Spleen (tissue), 11 donors: ENCODE results near the gene USH1G. TPM values are rescaled to one million over a fixed set of nuclear protein-coding genes. Genes with fewer than 3 reads are reported as not detected.

Experiments used
- DNase-seq: peaks from one replicate; pipeline ENCODE4 v3.0.0-alpha.2; 2020
- H3K27ac ChIP-seq, 8 donors: fragments of 200-600 bp; sonication (generic) in 7 of 8; 1 replicate in 4 of 8; 2 replicates in 4 of 8; pipeline versions ENCODE4 v1.5.0 to v1.8.0; 2016 to 2021; ENCODE audit warnings: inconsistent platforms in 4 of 8, mild to moderate bottlenecking in 4 of 8, moderate library complexity in 1 of 8
- H3K27me3 ChIP-seq, 7 donors: fragments of 200-600 bp; sonication (generic) in 6 of 7; replicated peaks in 1 of 7; 1 replicate in 4 of 7; 2 replicates in 3 of 7; pipeline versions ENCODE4 v1.5.0 to v1.8.0; 2016 to 2021; ENCODE audit warnings: inconsistent platforms in 3 of 7, mild to moderate bottlenecking in 1 of 7
- H3K36me3 ChIP-seq, 6 donors: fragments of 200-600 bp; sonication (generic) in 5 of 6; 1 replicate in 4 of 6; 2 replicates in 2 of 6; pipeline versions ENCODE4 v1.5.0 to v1.8.0; 2016 to 2021; ENCODE audit warnings: inconsistent platforms in 2 of 6
- H3K4me1 ChIP-seq, 6 donors: fragments of 200-600 bp; sonication (generic) in 5 of 6; 1 replicate in 3 of 6; 2 replicates in 3 of 6; pipeline versions ENCODE4 v1.5.0 to v1.8.0; 2016 to 2021; ENCODE audit warnings: inconsistent platforms in 3 of 6
- H3K4me3 ChIP-seq, 8 donors: fragments of 200-600 bp; sonication (generic) in 7 of 8; 1 replicate in 4 of 8; 2 replicates in 4 of 8; pipeline versions ENCODE4 v1.5.0 to v1.8.0; 2016 to 2021; ENCODE audit warnings: inconsistent platforms in 4 of 8, mild to moderate bottlenecking in 4 of 8, moderate library complexity in 2 of 8
- H3K9me3 ChIP-seq, 8 donors: fragments of 200-600 bp; sonication (generic) in 7 of 8; 1 replicate in 4 of 8; 2 replicates in 4 of 8; pipeline versions ENCODE4 v1.5.0 to v1.8.0; 2016 to 2021; ENCODE audit warnings: inconsistent platforms in 4 of 8
- CTCF ChIP-seq, 11 experiments: fragments of 200-600 bp in 7 of 11; fragments of 450-650 bp in 4 of 11; sonication (generic) in 4 of 11; IDR thresholded peaks in 8 of 11; conservative IDR thresholded peaks in 3 of 11; 1 replicate in 7 of 11; 2 replicates in 4 of 11; pipeline versions ENCODE4 v1.4.0 to v1.8.0; 2016 to 2021; ENCODE audit warnings: antibody characterized with exemption in 11 of 11, inconsistent platforms in 4 of 11, mild to moderate bottlenecking in 1 of 11
- POLR2A ChIP-seq, 3 donors: fragments of 450-650 bp; IDR thresholded peaks; one replicate each; pipeline ENCODE4 v1.5.1; 2017; ENCODE audit warnings: antibody characterized with exemption in 3 of 3, mild to moderate bottlenecking in 1 of 3
- POLR2AphosphoS5 ChIP-seq, 3 donors: sonication (generic); formaldehyde crosslinking; IDR thresholded peaks; one replicate each; pipeline ENCODE4 v1.5.1; 2017; ENCODE audit warnings: antibody characterized with exemption in 3 of 3
- WGBS, 5 donors: extraction: QIAGEN DNeasy Blood & Tissue Kit in 3 of 5; methylation state at CpG; one replicate each; pipeline versions ENCODE4 v1.1.5 to v1.1.7; 2013 to 2018; 5-methylcytosine and 5-hydroxymethylcytosine counted together
- intact Hi-C: fragments of 100-400 bp; cut with DNase I; formaldehyde crosslinking; loops from one replicate; pipeline ENCODE4 v1.15.0; 2023; ENCODE audit warnings: low total_unique reads
- polyA plus RNA-seq, 3 donors: library from polyadenylated mRNA; stranded (reverse); fragments of 200-250 nt; gene quantifications; one replicate each; pipeline ENCODE4 v1.2.1, GENCODE V29; 2013
- total RNA-seq, 7 donors: library from RNA; depleted of rRNA in 3 of 7; stranded (reverse); fragments of >200 nt in 3 of 7; fragmentation: NEBNext Ultra II Directional in 4 of 7; extraction: Animal tissue kit (Norgen Biotek cat#: 25700) in 4 of 7; gene quantifications; one replicate each; pipeline versions ENCODE4 v1.1.0 to v1.2.1, GENCODE V29; 2016 to 2021
- donor health status: healthy with polysubstance abuse.
- donor health status: DM: no; HTN: no; CAD: no; lungs with moderate emphysema.
- donor health status: DM: no; HTN: no; CAD: no.
- donor health status: Bipolar disorder and iron deficiency.
- donor health status: healthy.
- donor health status: DM: no; HTN: no; CAD: no.
- donor health status: DM: yes; HTN: yes; CAD: no.

Gene USH1G
- total and polyA plus RNA-seq, 10 donors: not detected

- Histone ChIP-seq H3K36me3 (no peaks in the 10 kb centered on the region), H3K9me3 (no peaks in the 10 kb centered on the region), H3K27me3 (peaks cover 3 to 89% (median 40%) of the 10 kb centered on the region in 7 donors), H3K27ac (no peak overlapping the region), H3K4me3 (no peak overlapping the region), H3K4me1 (peaks cover 6 to 13% (median 10%) of the 10 kb centered on the region in 6 donors)
- intact Hi-C loops: loop anchor here (10.0 kb wide), 1 partner anchor 144 kb away; no protein-coding TSS in a partner anchor
- WGBS, 5 donors: 63 to 80% (median 71%) methylated on average over 8 of the region's 8 CpGs
- TF ChIP-seq POLR2AphosphoS5 (IDR thresholded peaks at IDR 0.05) (no peak), CTCF (IDR thresholded peaks at IDR 0.05 in 8 of 11, conservative IDR thresholded peaks at IDR 0.05 in 3 of 11) (no peak), POLR2A (IDR thresholded peaks at IDR 0.05) (no peak)
- no peak for DNase-seq
These were observed 15.3 kb upstream of the USH1G start for GRCh38 chr17:74938194-74938950.

GRCh38 chr17:74937064-74938051 lies 14.3 kb upstream of the USH1G start:
- Histone ChIP-seq H3K4me3 (no peak overlapping the region), H3K27ac (no peak overlapping the region), H3K9me3 (no peaks in the 10 kb centered on the region), H3K27me3 (peaks cover 3 to 89% (median 40%) of the 10 kb centered on the region in 7 donors), H3K36me3 (no peaks in the 10 kb centered on the region), H3K4me1 (peaks cover 6 to 13% (median 10%) of the 10 kb centered on the region in 6 donors)
- WGBS, 5 donors: 54 to 60% (median 59%) methylated on average over 11 of the region's 11 CpGs
- DNase-seq: no peak
- intact Hi-C loops: loop anchor here (10.0 kb wide), 1 partner anchor 143 kb away; no protein-coding TSS in a partner anchor
- TF ChIP-seq CTCF (IDR thresholded peaks at IDR 0.05 in 8 of 11, conservative IDR thresholded peaks at IDR 0.05 in 3 of 11) (no peak), POLR2A (IDR thresholded peaks at IDR 0.05) (no peak), POLR2AphosphoS5 (IDR thresholded peaks at IDR 0.05) (no peak)

GRCh38 chr17:74936470-74936799 lies 13.4 kb upstream of the USH1G start:
- peaks cover 3 to 89% (median 40%) of the 10 kb centered on the region in 7 donors for H3K27me3 ChIP-seq
- TF ChIP-seq CTCF (IDR thresholded peaks at IDR 0.05 in 8 of 11, conservative IDR thresholded peaks at IDR 0.05 in 3 of 11): no peak
- no peak for TF ChIP-seq POLR2AphosphoS5 (IDR thresholded peaks at IDR 0.05)
- TF ChIP-seq POLR2A (IDR thresholded peaks at IDR 0.05): no peak
- H3K4me1 ChIP-seq: peaks cover 6 to 13% (median 10%) of the 10 kb centered on the region in 6 donors
- H3K4me3 ChIP-seq: peak overlapping the region in 1 of 8 donors; percentile 21
- no peak for DNase-seq
- intact Hi-C loops: loop anchor here (10.0 kb wide), 1 partner anchor 142 kb away; no protein-coding TSS in a partner anchor
- H3K27ac ChIP-seq: no peak overlapping the region
- no peaks in the 10 kb centered on the region for H3K36me3 ChIP-seq
- WGBS, 5 donors: 16 to 31% (median 20%) methylated on average over 7 to 12 of the region's 12 CpGs
- H3K9me3 ChIP-seq: no peaks in the 10 kb centered on the region
